IPS-11a (cell line): Measurements from ENCODE around the gene CENPX.

Experiments
- H3K4me3 ChIP-seq: one replicate; pipeline ENCODE4 v1.5.1; 2013; ENCODE audit warnings: low read depth, low read length, control low read depth

Gene CENPX

DNA sequence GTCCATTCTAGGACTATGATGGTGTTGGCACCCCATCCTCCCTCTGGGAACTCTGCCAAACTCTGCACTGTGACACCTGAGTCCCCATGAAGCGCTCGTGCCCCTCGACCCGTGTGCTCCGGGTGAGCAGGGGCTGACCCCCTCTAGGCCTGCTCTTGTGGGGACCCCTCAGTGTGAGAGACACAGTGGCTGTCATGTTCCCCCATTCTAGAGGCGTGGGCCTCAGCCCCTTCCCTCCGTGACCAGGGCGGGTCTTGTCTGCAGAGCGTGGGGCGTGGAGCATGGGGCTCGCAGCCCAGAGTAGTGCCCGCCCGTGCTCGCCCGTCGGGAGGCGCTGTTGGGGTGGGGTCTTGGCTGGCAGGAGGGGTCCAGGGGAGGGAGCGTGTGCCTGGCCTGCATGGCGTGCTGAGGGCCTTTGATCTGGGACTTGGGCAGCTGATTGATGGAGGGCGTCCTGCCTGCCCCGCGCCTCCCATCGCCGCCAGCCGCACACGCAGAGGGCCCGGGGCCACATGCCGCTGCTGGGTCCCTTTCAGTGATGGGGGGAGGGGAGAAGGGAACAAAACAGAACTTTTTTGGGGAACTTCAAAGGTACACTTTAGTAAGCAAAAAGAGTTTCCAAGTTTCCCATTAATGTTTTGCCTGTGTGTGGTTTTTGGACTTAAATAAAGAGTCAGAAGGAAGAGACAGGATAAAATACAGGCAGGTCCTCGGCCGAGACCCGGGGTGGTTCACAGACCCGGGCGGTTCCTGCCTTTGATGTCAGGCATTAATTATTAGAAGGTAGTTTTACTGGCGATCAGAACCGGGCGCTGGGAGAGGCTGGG lies 22.5 kb downstream of the CENPX start:
- H3K4me3 ChIP-seq, result no peak overlapping the region

DNA sequence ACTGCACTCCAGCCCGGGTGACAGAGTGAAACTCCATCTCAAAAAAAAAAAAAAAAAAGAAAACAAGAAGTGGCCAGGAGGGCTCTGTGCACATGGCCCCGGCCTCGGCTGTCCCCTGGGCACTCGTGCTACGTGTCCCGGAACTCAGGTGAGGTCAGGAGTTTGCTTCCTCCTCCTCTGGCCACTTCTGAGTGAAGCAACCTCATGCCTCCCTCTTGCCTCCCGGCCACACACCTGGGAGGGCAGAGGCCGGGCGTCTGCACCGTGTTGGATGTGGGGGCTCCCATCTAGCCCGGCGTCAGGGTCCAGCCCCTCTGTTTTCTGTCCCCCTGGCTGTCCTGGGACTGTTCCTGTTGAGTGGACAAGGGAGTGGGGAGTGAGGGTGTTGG lies 23.1 kb downstream of the CENPX start:
- H3K4me3 ChIP-seq, result no peak overlapping the region

DNA sequence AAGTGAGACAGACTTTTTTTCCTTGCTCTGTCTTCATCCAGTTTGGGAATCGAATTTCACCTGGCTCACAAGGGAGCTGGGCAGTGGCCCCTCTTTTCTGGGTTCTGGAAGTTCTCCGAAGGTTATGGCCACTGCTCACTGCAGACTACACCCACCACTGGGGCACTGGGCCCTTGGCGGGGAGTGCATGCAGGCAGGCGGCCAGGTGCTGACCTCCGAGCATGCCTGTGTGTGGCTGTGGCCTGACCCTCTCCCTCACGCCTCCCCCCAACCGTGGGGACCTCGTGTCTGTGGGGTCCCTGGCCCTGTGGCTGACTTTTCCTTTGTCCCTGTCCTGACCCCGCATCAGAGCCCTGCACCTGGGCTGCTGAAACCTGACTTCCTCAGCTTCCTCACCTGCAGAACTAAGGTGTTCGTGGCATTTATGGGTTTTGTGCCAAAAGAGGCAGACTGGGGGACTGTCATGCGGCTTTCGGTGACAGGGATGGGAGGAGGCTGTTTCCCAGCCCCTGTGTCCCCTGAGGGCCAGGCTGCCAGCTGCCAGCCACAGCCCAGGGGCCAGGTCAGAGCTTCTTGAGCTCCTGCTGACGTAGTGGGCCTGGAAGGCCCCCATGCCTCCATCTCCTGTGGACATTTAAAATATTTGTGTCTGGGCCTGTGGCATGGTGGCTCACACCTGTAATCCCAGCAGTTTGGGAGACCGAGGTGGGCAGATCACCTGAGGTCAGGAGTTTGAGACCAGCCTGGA lies 23.8 kb downstream of the CENPX start:
- H3K4me3 ChIP-seq, result no peak overlapping the region

DNA sequence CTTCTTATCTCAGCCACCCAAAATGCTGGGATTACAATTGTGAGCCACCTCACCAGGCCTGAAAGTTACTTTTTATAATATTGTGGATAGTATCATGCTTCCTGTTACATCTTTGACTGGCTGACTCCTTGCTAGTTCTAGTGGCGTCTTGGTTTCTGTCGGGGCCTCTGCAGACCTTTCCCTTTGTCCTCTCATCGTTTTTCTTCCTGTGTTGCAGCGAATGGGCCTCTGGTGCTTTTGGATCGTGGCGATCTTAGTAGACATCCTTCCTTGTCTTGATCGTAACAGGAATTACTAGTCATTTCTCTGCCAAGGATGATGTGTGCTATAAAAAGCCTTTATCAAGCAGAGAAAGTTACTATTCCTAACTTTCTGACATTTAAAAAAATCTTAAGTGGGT lies 24.5 kb downstream of the CENPX start:
- H3K4me3 ChIP-seq, result no peak overlapping the region

DNA sequence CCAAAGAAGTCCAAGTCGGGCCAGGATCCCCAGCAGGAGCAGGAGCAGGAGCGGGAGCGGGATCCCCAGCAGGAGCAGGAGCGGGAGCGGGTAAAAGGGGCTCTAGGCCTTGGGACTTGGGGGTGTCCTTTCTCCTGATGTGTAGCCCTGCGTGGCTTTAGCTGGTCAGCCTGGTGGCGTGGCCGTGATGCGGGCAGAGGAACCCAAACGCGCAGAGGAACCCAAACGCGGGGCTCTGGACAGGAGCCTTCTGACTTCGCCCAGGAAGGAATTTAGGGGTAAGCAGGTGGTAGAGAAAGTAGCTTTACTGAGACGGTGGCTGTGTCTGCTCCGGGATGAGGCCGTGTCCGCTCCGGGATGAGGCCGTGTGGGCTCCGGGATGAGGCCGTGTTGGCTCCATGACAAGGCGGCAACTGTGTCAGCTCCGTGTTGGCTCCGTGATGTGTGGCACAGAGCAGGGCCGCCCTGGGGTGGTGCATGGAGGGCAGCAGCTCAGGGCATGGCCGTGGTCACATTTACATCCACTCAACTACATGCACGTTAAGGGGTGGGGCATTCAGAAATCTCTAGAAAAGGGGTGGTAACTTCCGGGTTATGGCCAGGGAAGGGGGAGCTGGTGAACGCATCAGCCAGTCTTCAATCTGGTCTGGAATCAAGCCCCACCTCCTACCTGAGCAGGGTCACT lies 25.8 kb downstream of the CENPX start:
- H3K4me3 ChIP-seq, result no peak overlapping the region

DNA sequence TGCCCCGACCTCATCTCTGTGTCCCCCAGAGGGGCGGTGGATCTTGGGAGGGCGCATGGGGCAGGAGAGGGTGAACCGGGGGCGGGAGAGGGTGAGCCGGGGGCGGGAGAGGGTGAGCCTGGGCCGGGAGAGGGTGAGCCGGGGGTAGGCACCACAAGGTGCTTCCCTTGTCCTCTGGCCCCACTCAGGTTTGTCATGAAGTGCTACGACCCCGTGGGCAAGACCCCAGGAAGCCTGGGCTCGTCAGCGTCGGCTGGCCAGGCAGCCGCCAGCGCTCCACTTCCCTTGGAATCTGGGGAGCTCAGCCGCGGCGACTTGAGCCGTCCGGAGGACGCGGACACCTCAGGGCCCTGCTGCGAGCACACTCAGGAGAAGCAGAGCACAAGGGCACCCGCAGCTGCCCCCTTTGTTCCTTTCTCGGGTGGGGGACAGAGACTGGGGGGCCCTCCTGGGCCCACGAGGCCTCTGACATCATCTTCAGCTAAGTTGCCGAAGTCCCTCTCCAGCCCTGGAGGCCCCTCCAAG lies 26.4 kb downstream of the CENPX start:
- H3K4me3 ChIP-seq, result no peak overlapping the region

DNA sequence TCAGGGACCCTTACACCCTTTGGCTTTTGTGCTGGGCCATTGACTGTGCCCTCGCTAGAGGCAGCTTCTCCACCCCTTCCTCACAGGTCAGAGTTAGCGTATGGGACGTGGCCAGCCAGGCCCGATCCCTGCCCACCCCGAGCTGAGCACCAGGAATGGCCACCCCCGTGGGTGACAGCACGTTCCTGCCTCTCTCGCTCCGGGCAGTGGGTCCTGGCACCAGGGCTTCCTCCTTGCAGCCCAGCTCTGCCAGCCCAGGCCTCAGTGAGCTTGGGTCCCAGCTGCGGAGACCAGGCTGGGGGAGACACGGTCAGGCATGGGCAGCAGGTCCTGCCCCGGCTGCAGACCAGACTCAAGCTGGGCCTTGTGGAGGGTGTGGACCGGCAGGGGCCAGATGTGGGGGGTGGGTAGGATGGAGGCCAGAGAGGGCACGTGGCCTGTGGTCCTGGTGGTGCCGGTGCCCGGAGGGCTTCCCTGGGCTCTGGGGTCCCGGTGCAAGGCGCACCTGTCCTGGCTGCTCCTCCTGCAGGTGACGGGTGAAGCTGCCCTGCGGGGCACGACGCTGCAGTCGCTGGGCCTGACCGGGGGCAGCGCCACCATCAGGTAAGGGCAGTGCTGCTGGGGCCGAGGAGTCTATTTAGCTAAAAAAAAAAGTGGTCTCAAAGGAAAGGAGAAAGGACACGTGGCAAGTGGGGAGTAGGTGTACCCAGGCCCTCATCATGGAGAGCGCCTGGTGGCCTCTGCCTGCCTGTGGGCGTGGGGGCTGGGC lies 27.0 kb downstream of the CENPX start:
- no peak overlapping the region for H3K4me3 ChIP-seq

DNA sequence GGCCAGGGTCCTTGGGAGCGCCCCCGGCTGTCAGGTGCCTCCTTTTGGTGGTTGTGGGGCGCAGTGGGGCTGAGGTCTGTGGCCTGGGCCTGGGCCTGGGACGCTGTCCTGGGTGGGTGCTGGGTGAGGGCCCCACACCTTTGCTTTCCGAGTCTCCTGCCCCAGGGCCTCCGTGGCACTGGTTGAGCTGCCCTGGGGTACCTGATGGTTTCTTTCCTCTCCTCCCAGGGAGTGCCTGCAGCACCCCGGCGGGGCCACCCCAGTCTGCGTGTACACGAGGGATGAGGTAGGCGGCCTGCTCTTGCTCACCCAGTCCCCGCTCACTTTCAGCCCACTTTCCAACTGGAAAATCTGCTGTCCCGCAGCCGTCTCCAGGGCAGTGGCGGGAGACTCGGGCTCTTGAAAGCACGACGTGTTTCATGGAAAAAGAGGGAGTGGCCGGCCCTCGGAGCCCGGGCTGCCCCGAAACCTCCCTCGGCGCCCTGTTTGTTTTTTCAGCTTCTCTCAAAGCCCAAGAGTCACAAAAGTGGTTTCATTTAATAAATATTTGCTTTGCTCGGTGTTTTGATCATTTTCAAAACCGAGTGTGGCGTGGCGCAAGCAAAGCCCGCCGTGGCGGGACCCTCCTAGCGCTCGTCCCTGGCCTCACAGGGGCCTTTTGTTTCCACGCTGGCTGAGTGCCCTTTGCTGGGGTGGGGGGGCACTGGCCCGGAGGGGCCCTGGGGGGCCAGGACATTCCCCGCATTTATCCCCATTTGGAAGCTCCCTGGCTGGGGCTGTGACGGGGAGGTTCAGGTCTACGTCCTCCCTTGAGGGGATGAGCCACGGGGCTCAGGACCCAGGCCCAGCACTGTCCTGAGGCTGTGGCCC lies 27.9 kb downstream of the CENPX start:
- no peak overlapping the region for H3K4me3 ChIP-seq

DNA sequence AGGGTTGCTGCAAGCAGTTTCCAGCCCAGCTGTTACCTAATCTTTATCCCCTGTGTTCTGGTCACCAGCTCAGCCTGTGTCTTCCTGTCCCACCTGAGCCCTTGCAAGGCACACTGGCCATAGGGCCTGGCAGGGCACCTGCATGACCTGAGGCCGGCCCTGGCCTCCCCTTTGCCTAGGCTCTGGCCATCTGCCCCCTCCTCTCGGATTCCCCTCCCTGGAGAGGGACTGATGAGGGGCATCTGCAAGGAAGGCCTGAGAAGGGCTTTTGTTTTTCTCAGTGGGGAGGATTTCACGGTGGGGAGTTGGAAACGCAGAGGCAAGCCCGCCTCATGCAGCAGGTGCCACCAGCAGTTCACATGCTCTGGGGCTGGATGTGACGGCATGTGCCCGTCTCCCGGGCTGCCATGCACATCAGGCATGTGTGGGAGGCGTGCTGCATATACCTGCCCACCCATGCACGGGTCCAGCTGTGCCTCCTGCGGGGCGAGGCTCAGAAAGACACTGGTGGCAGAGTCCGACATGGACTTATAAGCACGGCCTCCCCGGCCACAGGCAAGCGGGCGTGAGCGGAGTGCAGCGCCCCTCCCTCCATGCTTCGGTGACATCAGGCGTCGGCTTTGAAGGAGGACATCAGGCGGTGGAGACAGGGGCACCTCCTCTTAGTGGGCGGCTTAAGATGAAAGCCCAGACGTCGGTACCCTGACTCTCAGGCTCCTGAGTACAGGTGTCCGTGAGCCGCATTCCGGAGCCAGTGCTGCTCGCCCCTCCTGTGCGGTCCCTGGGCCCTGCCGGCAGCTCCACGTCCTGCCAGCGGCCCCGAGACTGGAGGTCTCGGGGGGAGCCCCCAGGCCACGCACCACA lies 28.7 kb downstream of the CENPX start:
- H3K4me3 ChIP-seq, result no peak overlapping the region

DNA sequence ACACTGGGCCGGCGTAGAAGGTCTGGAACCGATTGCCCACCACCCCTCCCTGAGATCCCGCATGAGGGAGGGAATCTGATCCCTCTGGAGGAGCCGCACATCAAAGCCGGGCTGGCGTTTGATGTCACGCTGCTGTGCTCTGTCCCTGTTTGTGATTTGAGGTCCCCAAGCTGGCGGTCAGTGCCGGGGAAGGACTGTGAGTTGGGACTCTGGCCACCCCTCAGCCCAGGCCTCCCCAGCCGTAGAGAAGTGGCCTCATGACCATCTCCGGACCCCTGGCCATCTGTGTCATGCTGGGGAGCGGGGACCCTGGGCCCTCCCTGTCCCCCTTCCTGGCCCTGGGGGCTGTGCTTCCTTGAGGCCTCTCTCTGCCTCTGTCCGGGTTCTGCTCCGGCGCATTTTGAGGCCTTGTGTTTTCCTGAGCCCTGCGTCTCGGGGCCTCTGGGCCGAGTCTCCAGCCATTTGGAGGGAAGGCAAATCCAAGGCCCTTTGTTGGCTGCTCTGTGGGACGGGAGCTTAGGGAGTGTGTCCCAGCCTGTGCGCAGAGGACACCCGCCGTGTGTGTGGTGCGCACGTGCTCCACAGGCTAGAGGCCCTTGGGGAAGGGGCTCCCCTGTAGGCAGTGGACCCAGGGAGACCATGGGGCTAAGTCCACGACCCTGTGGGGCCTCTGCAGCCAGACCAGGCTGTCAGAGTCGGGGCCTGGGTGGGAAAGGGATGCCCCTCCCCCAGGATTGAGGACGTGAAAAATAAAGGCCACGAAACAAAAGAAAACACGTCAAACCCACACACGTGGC lies 30.2 kb downstream of the CENPX start:
- no peak overlapping the region for H3K4me3 ChIP-seq

DNA sequence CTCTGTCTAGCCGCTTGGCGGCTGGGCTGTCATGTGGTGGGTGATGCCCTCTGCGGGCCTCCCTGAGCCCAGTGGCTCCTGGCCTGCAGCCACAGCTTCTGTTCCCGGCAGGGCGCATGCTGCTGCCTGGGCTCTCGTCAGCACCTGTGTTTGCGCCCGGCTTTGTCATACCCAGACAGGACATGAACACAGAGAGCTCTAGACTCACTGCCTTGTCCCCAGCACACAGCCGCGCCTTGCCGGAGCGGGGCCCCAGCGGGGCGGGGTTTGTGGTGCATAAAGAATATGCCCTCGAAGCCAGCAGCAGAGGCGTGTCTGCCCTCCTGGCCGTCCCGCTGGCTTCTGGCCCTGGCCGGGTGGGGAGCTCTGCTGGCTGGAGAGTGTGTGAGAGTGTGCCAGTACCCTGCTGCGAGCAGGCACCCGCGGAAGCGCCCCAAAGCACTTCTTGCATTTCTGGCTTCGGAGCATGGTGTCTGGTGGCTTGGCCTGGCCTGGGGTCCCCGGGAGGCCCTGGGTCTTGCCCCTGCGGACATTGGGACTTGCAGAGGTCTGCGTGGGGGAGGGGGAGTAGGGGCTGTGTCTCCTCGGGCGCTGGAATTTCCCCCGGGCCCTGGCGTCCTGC lies 30.9 kb downstream of the CENPX start:
- H3K4me3 ChIP-seq, result no peak overlapping the region

DNA sequence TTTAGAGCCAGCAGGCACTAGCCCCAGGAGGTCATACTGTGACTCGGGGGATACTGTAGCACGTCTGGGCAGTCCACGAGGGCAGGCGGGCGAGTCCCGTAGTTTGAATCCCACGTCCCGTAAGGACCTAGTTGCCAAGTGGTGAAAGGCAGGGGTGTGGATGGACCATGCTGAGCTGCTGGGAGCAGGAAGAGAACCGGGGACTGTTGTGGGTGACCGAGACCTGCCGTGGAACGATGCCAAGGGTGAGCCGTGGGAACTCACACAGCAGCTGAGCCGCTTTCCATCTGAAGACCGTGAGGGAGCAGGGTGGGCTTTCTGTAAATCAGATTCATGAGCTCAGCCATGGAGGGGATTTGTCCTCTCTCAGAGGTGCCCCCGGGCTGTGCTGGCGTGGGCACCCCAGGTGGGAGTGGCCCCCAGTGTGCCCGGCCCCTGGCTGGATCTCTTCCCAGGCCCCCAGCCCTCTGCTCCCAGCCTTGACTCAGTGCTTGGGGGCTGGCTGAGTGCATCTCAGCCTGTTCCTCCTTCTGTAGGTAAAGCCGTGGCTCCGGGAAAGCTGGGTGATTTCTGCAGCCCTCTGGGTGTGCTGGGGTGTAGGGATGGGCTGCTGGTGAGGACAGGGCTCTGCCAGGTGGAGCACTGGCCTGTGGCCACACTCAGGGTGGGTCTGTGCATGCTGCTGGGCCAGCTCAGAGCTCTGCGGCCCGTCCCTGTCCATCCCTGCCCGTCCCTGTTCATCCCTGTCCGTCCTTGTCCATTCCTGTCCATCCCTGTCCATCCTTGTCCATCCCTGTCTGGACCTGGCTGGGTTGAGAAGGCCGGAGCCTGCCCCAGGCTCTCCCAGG lies 31.6 kb downstream of the CENPX start:
- no peak overlapping the region for H3K4me3 ChIP-seq

DNA sequence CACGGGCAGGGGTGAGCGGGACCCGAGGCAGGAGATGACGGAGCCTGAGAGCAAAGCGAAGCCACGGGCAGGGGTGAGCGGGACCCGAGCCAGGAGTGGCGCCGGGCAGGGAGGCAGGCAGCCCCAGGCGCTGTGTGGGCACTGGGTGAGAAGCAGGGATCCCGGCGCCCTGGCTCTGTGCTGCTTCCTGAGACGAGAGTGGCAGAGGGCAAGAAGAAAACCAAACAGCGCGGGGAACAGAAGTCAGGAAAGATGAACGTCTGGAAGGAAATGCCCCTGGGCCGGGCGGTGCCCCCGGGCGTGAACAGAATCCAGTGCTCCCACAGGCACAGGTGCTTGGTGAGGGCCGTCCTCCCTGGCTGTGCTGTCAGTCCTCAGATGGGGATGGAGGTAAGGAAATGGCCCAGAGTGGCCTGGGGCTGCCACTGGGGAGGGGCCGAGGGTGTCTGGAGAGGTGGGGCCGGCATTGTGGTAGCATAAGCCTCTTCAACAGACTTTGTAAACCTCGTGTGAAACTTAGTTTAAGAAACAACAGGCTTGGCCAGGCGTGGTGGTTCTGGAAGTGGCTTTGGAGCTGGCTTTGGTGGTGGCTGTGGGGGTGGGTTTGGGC lies 35.4 kb downstream of the CENPX start:
- no peak overlapping the region for H3K4me3 ChIP-seq

DNA sequence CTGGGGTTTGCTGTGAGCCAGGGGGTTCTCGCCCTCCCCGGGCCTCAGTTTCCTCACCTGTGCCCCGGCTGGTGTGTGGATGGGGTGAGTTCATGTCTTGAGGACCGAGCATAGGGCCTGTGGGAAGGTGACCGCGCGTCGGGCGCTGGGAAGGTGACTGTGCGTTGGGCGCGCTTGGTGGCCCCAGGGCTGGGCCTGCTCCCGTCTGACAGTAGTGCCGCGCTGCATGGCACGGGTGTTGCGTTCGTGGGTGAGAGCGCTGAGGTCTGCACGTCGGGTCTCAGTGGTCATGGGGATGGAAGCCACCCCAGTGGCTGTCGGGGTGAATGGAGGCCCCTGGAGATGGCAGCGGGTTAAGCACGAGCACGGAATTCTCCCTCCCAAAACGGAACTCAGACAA lies 36.1 kb downstream of the CENPX start:
- no peak overlapping the region for H3K4me3 ChIP-seq

DNA sequence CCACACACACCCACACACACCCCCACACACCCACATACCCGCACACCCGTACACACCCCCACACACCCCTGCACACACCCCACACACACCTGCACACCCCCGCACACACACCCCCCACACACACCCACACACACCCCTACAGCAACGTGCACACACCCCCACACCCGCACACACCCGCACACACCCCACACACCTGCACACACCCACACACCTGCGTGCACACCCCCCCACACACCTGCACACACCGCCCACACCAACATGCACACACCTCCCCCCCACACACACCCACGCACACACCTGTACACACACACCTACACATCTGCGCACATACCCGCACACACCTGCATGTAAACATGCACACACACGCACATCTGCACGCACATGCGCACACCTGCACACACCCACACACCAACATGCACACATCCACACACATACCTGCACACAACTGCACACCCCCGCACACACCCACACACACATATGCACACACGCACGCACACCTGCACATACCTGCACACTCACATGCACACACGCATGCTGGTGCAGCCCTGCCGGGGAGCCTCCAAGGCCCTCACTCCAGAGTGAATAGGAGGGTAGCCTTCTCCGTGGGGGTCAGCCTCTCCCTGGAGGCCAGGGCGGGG lies 37.8 kb downstream of the CENPX start:
- H3K4me3 ChIP-seq, result no peak overlapping the region
